K562 (cell line): ENCODE data around the gene EML2. TPM values are rescaled to one million over a fixed set of nuclear protein-coding genes. Genes with fewer than 3 reads are reported as not detected.

Experiments used
- CXXC5 ChIP-seq: fragments of 250-450 bp; sonication (Bioruptor Pico); IDR thresholded peaks from 2 replicates; pipeline ENCODE4 v1.8.0; 2022; ENCODE audit warnings: inconsistent platforms, mild to moderate bottlenecking, moderate library complexity
- ESRRA ChIP-seq: fragments of 450-650 bp; IDR thresholded peaks from 2 replicates; pipeline ENCODE4 v1.6.1; 2014; ENCODE audit warnings: low read depth, mild to moderate bottlenecking, moderate library complexity, borderline replicate concordance
- GABPB2 ChIP-seq: fragments of 250-450 bp; sonication (Bioruptor Pico); conservative IDR thresholded peaks from 2 replicates; pipeline ENCODE4 v1.5.1; 2021; ENCODE audit warnings: mild to moderate bottlenecking
- RBFOX2 ChIP-seq: fragments of 200-400 bp; formaldehyde crosslinking; IDR thresholded peaks from 2 replicates; pipeline ENCODE4 v1.6.1; 2017; ENCODE audit warnings: low read depth, mild to moderate bottlenecking, low read length, moderate library complexity
- TCF7 ChIP-seq: sonication (generic); IDR thresholded peaks from 2 replicates; pipeline ENCODE4 v1.6.1; 2016; ENCODE audit warnings: antibody characterized with exemption, borderline replicate concordance
- polyA plus RNA-seq, 8 experiments: library from polyadenylated mRNA; depleted of rRNA in 4 of 8; stranded (reverse) in 5 of 8; unstranded in 3 of 8; fragments of >200 nt; fragmentation: Nextera tagmentation in 2 of 8; fragmentation: Illumina TruSeq in 1 of 8; extraction: Ambion mirVana in 2 of 8; extraction: Trizol in 1 of 8; gene quantifications; 2 replicates each; pipeline versions ENCODE4 v1.2.1 to v1.2.3, GENCODE V29; 2011 to 2014; ENCODE audit warnings: inconsistent platforms in 1 of 8, missing spikeins in 1 of 8
- total RNA-seq, 7 experiments: library from RNA; depleted of rRNA in 6 of 7; stranded (reverse); fragments of >200 nt in 6 of 7; fragmentation: Illumina TruSeq in 2 of 7; extraction: Trizol in 2 of 7; gene quantifications; 2 replicates each; pipeline versions ENCODE4 v1.2.1 to v1.2.3, GENCODE V29; 2011 to 2021; ENCODE audit warnings: low replicate concordance in 1 of 7
- TF ChIP-seq, protein P1 (sequence below): fragments of 250-450 bp; sonication (Bioruptor Pico); IDR thresholded peaks from 2 replicates; pipeline ENCODE4 v1.4.0; 2020
- TF ChIP-seq, protein P2 (sequence below), 2 experiments: IDR thresholded peaks; 2 replicates each; pipeline ENCODE4 v1.6.1; 2011; ENCODE audit warnings: borderline replicate concordance in 1 of 2, control low read depth in 1 of 2, low read depth in 1 of 2, low read length in 1 of 2, mild to moderate bottlenecking in 1 of 2, mixed read lengths in 1 of 2, moderate library complexity in 1 of 2; ENCODE audit not compliant: insufficient read depth in 1 of 2, insufficient read length in 1 of 2, poor library complexity in 1 of 2, severe bottlenecking in 1 of 2; ENCODE audit errors: extremely low read depth in 1 of 2
- TF ChIP-seq, protein P3 (sequence below), 2 experiments: fragments of 450-650 bp; IDR thresholded peaks; 2 replicates each; pipeline ENCODE4 v1.6.1; 2016; ENCODE audit warnings: mild to moderate bottlenecking in 2 of 2, borderline replicate concordance in 1 of 2, low read depth in 1 of 2, moderate library complexity in 1 of 2
- TF ChIP-seq, protein P4 (sequence below): fragments of 450-650 bp; IDR thresholded peaks from 2 replicates; pipeline ENCODE4 v1.7.0; 2016; ENCODE audit warnings: borderline replicate concordance

The EML2 gene
- total and polyA plus RNA-seq, 9 of the 15 experiments (the other 6 are each of a cell fraction or from before 2014, with no cell fraction given), result 2.6 to 69.6 (median 24.8) TPM

DNA sequence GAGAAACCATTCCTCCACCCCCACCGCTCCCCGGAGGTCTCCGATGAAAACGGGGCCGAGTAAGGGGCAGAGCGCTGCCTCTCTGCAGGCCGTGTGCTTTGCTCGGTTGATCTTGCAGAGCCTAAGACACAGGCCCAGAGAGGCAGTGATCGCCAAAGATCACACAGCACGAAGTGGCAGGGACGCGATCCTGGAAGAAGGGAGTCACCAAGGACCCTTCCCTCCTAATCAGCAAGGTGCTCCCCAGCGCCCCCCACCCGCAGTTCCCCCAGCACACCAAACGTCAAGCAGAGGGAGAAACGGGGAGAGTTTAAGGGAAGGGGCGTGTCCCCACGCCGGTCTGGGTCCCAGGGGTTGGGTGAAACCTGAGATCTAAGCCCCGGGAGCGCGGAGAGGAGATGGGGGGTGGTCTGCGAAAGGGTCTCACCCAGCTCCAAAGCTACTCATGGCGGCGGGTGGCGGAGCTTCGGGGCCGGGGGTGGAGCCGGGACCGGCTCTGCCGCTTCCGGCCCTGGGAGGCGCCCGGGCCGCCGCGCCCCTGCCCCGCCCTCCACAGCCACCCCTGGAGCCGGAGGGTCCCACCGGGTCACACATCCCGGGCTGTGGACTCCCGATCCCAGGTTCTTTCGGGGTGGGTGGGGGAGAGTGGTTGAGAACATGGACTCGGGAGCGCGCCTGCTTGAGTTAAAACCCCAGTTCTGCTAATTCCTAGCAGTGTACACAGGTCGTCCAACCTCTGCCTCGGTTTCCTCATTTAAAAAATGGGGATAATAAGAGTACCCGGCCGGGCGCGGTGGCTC, at the start of gene EML2 (continued):
- TF ChIP-seq, protein P1, sequence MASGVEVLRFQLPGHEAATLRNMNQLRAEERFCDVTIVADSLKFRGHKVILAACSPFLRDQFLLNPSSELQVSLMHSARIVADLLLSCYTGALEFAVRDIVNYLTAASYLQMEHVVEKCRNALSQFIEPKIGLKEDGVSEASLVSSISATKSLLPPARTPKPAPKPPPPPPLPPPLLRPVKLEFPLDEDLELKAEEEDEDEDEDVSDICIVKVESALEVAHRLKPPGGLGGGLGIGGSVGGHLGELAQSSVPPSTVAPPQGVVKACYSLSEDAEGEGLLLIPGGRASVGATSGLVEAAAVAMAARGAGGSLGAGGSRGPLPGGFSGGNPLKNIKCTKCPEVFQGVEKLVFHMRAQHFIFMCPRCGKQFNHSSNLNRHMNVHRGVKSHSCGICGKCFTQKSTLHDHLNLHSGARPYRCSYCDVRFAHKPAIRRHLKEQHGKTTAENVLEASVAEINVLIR (CRISPR knock-in tag), result no peak
- TF ChIP-seq RBFOX2 (peak; percentile 78), GABPB2 (CRISPR knock-in tag) (no peak), ESRRA (peak; percentile 17; the same call in 1 of the 2 replicates), TCF7 (no peak), CXXC5 (CRISPR knock-in tag) (peak; percentile 32; the same call in 1 of the 2 replicates)
- TF ChIP-seq, protein P2, sequence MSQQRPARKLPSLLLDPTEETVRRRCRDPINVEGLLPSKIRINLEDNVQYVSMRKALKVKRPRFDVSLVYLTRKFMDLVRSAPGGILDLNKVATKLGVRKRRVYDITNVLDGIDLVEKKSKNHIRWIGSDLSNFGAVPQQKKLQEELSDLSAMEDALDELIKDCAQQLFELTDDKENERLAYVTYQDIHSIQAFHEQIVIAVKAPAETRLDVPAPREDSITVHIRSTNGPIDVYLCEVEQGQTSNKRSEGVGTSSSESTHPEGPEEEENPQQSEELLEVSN (IDR thresholded peaks at IDR 0.05; ENCODE audit: borderline replicate concordance in 1 of 2, extremely low read depth in 1 of 2, insufficient read depth in 1 of 2, insufficient read length in 1 of 2, low read depth in 1 of 2, low read length in 1 of 2, poor library complexity in 1 of 2, severe bottlenecking in 1 of 2), result peak in 1 of 2 experiments; percentile 22
- TF ChIP-seq, protein P3, sequence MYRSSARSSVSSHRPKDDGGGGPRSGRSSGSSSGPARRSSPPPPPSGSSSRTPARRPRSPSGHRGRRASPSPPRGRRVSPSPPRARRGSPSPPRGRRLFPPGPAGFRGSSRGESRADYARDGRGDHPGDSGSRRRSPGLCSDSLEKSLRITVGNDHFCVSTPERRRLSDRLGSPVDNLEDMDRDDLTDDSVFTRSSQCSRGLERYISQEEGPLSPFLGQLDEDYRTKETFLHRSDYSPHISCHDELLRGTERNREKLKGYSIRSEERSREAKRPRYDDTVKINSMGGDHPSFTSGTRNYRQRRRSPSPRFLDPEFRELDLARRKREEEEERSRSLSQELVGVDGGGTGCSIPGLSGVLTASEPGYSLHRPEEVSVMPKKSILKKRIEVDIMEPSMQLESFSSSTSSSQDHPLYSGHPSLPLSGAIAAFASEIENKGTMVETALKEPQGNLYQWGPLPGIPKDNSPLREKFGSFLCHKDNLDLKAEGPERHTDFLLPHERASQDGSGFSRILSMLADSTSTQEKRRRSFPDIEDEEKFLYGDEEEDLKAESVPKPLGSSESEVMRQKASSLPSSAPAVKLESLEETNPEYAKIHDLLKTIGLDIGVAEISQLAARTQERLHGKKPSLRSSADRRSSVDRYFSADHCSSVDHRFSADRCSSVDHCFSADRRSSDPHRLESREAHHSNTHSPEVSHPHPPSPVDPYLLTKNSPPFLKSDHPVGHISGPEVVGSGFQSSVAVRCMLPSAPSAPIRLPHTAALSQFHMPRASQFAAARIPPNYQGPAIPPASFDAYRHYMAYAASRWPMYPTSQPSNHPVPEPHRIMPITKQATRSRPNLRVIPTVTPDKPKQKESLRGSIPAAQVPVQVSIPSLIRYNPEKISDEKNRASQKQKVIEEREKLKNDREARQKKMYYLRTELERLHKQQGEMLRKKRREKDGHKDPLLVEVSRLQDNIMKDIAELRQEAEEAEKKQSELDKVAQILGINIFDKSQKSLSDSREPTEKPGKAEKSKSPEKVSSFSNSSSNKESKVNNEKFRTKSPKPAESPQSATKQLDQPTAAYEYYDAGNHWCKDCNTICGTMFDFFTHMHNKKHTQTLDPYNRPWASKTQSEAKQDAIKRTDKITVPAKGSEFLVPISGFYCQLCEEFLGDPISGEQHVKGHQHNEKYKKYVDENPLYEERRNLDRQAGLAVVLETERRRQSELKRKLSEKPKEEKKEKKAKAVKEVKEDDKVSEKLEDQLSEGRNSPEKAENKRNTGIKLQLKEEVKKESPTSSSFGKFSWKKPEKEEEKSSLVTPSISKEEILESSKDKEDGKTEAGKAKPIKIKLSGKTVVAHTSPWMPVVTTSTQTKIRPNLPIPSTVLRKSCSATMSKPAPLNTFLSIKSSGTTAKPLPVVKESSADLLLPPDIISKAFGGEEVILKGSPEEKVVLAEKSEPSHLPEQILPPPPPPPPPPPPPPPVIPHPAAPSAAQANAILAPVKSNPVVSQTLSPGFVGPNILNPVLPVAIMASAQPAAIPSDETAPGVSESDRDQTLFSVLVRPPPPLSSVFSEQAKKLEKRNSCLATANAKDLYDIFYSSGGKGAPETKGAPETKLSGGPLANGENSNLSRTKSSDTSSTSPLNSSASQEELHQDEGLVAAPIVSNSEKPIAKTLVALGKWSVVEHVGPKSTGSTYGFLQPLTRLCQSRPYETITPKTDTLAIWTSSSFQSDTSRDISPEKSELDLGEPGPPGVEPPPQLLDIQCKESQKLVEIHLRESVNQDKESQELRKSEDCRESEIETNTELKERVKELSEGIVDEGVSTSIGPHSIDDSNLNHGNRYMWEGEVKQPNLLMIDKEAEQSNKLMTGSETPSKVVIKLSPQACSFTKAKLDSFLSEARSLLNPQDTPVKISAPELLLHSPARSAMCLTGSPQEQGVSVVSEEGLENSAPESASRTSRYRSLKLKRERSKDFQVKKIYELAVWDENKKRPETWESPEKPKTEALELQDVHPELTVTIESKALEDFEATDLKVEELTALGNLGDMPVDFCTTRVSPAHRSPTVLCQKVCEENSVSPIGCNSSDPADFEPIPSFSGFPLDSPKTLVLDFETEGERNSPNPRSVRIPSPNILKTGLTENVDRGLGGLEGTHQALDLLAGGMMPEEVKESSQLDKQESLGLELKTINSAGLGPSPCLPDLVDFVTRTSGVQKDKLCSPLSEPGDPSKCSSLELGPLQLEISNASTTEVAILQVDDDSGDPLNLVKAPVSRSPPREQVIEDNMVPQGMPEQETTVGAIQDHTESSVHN (IDR thresholded peaks at IDR 0.05; ENCODE audit: borderline replicate concordance in 1 of 2, low read depth in 1 of 2), result no peak
- TF ChIP-seq, protein P4, sequence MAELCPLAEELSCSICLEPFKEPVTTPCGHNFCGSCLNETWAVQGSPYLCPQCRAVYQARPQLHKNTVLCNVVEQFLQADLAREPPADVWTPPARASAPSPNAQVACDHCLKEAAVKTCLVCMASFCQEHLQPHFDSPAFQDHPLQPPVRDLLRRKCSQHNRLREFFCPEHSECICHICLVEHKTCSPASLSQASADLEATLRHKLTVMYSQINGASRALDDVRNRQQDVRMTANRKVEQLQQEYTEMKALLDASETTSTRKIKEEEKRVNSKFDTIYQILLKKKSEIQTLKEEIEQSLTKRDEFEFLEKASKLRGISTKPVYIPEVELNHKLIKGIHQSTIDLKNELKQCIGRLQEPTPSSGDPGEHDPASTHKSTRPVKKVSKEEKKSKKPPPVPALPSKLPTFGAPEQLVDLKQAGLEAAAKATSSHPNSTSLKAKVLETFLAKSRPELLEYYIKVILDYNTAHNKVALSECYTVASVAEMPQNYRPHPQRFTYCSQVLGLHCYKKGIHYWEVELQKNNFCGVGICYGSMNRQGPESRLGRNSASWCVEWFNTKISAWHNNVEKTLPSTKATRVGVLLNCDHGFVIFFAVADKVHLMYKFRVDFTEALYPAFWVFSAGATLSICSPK, result no peak
